Regular cardiac myocyte (primary cell): ENCODE measurements around the gene TYK2. TPM values are rescaled to one million over a fixed set of nuclear protein-coding genes. Genes with fewer than 3 reads are reported as not detected.

Experiments
- total RNA-seq: library from RNA; depleted of rRNA; stranded (reverse); fragments of >200 nt; gene quantifications from 2 replicates; pipeline ENCODE4 v1.2.3, GENCODE V29; 2014

Gene TYK2
- total RNA-seq: 60.6 and 101 TPM in 2 replicates

DNA sequence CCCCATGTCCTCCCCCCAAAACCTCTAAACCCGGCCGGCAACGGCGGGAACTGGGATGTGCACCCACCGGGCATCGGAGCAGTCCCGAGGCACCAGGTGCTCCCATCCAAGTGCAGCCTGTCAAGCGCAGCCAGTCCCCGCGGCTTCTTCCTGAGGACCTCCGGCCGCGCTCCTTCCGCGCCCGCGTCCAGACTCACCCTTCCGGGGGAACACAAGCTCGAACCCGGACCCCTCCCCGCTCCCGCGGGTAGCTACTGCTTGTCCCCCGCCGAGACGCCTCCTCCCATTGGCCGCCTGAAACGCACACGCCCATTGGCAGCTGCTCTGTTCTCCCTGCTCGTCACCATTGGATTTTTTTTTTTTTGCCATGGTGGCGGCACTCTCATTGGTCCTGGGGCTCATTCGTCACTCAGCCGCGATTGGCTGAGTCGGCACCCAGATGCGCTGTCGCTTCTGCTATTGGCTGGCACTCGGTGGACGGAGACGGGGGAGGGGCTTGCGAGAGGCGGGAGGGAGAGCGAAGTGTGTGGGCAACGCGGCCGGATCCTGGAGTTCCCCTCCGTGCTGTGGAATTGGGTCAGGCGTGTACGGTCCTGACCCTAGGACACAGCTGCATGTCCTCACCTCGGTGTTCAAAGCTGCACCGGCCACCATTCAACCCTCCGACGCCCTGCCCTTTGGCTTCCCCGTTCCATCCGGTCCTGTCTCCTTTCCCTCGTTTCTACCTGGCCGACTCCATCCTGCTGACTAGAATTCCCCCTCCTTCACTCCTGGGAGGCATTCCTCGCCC lies at the start of gene TYK2:
Gene TYK2 (minus strand): TSS at position 260 of the 790 bp plus-strand sequence. CDS start 2,166 bp downstream, outside the sequence.

DNA sequence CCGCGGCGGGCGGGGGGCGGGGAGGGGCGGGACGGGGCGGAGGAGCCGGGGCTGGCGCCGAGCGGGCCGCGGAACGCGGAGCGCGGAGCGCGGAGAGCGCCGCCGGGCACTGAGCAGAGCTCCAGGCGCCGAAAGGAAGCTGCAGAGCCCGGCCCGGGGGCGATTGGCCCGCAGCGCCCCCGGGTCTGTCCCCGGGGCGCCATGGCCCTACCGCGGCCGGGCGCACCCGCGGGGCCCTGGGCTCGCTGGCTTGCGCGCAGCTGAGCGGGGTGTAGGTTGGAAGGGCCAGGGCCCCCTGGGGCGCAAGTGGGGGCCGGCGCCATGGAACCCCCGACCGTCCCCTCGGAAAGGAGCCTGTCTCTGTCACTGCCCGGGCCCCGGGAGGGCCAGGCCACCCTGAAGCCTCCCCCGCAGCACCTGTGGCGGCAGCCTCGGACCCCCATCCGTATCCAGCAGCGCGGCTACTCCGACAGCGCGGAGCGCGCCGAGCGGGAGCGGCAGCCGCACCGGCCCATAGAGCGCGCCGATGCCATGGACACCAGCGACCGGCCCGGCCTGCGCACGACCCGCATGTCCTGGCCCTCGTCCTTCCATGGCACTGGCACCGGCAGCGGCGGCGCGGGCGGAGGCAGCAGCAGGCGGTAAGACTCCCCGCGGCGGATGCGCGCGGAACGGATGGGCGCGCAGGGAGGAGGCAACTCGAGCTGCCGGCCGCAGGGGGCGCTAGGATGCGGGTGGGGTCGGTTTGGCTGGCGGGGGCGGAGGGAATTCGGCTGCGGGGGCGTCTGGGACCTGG lies 40.3 kb upstream of the TYK2 start, which contains the start of gene PDE4A:
Gene PDE4A (plus strand): TSS at position 95 of the 796 bp plus-strand sequence. CDS start 227 bp downstream, at position 322.

DNA sequence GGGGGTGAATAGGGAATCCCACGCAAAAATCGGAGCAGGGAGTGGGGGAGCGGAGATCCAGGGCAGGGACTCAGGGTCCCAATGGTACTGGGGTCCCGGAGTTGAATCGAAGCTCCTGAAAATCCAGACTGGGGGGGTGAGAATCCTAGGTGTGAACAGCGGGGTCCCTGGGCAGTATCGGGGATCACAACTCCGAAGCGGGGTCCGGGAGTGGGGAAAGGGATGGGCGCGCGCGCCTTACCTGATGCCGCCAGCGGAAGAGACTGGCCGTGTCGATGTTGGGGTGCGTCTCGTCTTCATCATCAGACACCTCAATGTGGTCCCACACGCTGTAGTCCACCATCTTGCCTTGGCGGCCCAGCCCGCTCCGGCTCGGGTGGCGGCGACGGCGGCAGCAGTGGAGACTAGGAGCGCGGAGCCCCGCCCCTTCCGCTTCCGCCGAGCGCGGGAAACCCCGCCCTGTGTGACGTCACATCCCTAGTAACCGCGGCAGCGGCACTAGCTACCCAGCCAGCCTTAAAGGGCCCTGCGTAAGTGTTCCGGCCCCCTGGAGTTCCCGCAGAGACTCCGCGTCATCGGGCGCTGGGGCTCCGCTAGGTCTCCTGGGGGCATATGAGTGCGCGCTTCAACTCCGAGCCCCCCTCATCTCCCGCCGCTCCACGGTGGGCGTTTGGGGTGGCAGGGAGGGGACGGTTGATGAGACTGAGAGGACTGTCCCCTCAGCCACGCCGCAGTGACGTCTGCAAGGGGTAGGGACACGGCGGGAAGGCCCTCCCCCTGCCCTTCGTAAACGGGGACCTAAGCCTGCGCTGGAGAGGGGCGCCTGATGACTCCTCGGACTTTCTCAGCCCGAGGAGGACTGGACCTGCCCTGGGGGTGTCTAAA lies 23.0 kb upstream of the TYK2 start, which contains the start of gene CDC37:
Gene CDC37 (minus strand): TSS at position 406 of the 885 bp plus-strand sequence. CDS start 63 bp downstream, at position 343.

DNA sequence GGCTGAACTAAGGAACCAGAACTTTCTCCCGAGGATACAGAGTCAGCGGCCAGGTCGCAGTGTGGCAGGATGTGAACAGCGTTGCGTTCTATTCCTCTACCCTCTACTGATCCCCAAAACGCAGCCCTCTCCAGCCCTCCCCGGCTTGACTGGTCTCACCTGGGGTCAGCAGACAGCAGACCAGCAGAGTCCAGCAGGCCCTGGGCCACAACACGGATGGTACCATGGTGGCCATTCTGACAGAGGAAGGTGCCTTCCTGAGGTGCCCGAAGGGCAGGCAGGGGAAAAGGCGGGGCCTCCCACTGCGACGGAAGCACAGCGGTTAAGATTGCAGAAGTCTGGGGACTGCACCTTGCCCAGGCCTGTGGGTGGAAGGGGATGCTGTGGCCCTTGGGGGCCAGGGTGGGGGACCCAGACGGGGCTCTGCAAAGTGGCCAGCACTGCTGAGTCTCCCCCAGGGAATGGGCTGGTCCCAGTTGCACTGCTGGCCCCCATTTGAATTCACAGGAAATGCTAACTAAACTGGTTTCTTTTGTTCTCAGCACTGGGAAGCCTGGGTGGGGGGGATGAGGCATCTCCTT lies 40.9 kb downstream of the TYK2 start, which contains the start of gene ICAM3:
Gene ICAM3 (minus strand): TSS at position 245 of the 581 bp plus-strand sequence. CDS start 10 bp downstream, at position 235.

DNA sequence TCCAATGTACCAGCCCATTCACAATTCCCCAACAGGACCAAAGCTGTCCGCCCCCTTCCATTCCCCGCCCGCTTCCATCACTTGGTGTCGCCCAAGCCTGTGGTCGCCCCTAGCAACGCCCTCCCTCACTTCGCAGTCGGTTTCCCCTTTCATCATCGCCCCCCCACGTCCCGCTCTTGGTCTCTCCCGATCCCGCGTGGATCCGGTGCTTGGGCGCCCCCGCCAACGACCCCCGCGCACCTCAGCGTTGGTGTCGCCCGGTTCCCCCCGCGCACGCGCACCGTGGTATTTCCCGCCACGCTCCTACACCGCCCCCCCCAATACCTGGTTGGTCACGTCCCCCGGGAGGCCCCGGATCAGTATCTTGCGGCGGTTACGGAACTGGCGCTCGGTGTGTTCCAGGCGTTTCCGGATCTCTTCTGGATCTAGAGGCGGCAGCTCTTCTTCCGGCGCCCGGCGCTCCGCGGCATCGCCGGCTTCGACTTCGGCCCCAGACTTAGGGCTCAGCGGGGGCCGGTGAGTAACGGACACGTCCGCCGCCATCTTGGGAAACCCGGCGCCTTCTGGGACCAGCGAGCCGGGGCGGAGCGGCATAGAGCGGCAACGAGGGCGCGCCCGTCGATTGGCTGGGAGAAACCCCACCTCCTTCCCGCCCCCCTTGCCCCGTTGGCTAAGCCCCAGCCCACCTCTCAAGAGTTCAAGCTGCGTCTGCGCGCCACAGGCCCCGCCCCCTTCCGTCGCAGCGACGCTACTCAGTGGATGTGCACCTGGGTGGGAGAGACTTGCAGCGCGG lies 47.2 kb downstream of the TYK2 start, which contains the start of gene RAVER1:
Gene RAVER1 (minus strand): TSS at position 565 of the 793 bp plus-strand sequence. CDS start 22 bp downstream, at position 543.

DNA sequence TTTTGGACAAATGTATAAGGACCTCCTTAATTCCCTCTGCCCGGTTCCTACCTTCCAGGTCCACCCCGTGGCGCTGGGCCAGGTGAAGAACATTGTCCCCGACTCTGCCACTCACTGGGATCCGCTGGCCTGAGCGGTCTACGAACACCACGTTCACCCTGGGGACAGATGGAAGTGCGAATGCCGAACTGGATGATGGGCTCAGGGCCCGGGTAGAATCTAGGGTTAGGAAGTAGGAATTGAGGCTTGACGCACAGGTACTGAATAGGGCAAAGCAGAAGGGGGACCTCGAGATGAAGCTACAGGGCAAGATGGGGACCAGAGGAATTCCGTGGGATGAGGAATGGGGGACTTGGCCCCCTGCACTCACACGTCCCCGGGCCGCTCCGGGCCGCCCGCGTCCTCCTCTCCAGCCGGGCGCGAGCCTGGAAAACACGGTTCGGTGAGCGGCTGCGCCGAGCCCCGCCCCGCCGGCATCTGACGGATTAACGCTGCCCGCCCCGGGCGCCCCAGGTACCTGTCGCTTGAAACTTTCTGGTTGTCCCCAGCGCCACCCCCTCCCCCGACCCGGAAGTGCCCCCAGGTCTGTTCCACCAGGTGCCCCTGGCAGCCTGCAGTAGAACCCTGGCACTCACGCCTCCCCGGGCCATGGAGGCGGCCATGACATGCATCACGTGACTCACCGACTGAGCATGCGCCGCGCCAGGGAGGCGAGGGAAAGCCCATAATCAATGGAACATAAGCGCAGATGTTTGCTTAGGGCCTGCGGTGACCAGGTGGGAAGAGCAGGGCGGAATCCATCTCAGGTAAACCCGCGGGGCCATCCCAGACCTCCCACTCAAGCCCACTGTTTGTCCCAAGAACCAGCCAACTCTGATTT lies 64.8 kb downstream of the TYK2 start, which contains the start of gene FDX2:
Gene FDX2 (minus strand): TSS at position 681 of the 880 bp plus-strand sequence. CDS start 19 bp downstream, at position 662.

DNA sequence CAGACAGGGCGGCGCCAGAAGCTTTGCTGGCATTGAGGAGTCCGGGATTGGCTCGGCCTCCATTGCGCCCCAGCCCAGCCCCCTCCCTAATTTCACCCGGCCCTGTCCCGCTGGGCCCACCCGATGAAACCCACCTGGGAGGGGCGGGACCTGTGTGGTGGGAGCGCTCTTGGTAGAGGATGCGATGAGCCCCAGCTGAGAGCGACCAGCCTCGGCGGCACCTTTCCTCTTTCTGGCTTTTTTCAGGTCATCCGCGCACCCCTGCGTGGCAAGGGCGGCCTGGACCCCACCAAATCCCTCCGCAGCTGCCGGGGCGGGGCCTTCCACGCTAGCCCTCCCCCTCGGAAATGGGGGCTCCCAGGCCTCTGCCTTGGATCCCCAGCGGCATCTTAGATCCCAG lies 70.9 kb downstream of the TYK2 start, which contains the start of gene ZGLP1:
Gene ZGLP1 (minus strand): TSS at position 393 of the 400 bp plus-strand sequence.

Other genes starting within 250 kb of the TYK2 start
- gene DNMT1, start 185.6 kb downstream of the TYK2 start, total RNA-seq: 19.2 and 91.1 TPM in 2 replicates
- gene S1PR2, start 149.2 kb downstream of the TYK2 start, total RNA-seq: 11.0 and 13.6 TPM in 2 replicates
- gene MRPL4, start 128.4 kb downstream of the TYK2 start, total RNA-seq: 10.7 and 36.0 TPM in 2 replicates
- gene ICAM1, start 109.5 kb downstream of the TYK2 start, total RNA-seq: 5.2 and 23.1 TPM in 2 replicates
- gene ICAM4, start 93.6 kb downstream of the TYK2 start, total RNA-seq: 0.85 and 0.96 TPM in 2 replicates
- gene ICAM5, start 90.6 kb downstream of the TYK2 start, total RNA-seq: 0.96 and 3.9 TPM in 2 replicates
- 0.38 and 1.1 TPM in 2 replicates for gene ZGLP1, start 70.8 kb downstream of the TYK2 start, total RNA-seq
- 14.4 and 23.4 TPM in 2 replicates for gene FDX2, start 64.6 kb downstream of the TYK2 start, total RNA-seq
- gene RAVER1, start 47.0 kb downstream of the TYK2 start, total RNA-seq: 4.2 and 11.3 TPM in 2 replicates
- 7.0 and 12.1 TPM in 2 replicates for gene ICAM3, start 40.9 kb downstream of the TYK2 start, total RNA-seq
- gene CDC37, start 23.0 kb upstream of the TYK2 start, total RNA-seq: 193 and 304 TPM in 2 replicates
- gene PDE4A, start 40.0 kb upstream of the TYK2 start, total RNA-seq: 2.5 and 2.8 TPM in 2 replicates
- gene KEAP1, start 122.8 kb upstream of the TYK2 start, total RNA-seq: 69.3 and 98.5 TPM in 2 replicates
- 1.4 and 4.6 TPM in 2 replicates for gene S1PR5, start 136.9 kb upstream of the TYK2 start, total RNA-seq
- 14.9 and 25.9 TPM in 2 replicates for gene ATG4D, start 163.3 kb upstream of the TYK2 start, total RNA-seq
- gene KRI1, start 185.4 kb upstream of the TYK2 start, total RNA-seq: 6.8 and 20.7 TPM in 2 replicates
- 6.5 and 12.5 TPM in 2 replicates for gene CDKN2D, start 188.4 kb upstream of the TYK2 start, total RNA-seq
- 2.9 TPM in 1 of 2 replicates, not detected in the other for gene AP1M2, start 206.7 kb upstream of the TYK2 start, total RNA-seq
- 22.6 and 27.4 TPM in 2 replicates for gene SLC44A2, start 245.0 kb upstream of the TYK2 start, total RNA-seq